Keratinocyte (primary cell): ENCODE data around the gene ADM5. TPM values are rescaled to one million over a fixed set of nuclear protein-coding genes. Genes with fewer than 3 reads are reported as not detected.

Experiments
- DNase-seq: peaks from one replicate; pipeline ENCODE4 v3.0.0-alpha.2; 2011; ENCODE audit warnings: low read depth, missing footprints, low spot score
- FAIRE-seq: peaks from 2 replicates; lab custom pipeline; 2011; peaks lifted over from hg19 to GRCh38; lab: Jason Lieb, UNC
- H2AFZ ChIP-seq: 2 replicates; pipeline ENCODE4 v1.6.0; 2012; ENCODE audit warnings: low read length, control low read depth, inconsistent platforms; ENCODE audit not compliant: control insufficient read depth
- H3K27ac ChIP-seq: 2 replicates; pipeline ENCODE4 v1.5.1; 2011; ENCODE audit warnings: low read length; ENCODE audit not compliant: control insufficient read depth, insufficient read depth
- H3K27me3 ChIP-seq: 3 replicates; pipeline ENCODE4 v1.6.0; 2011; ENCODE audit warnings: low read length; ENCODE audit not compliant: control insufficient read depth, insufficient read depth; ENCODE audit errors: extremely low read depth
- H3K36me3 ChIP-seq, 2 experiments: 2 replicates in 1 of 2; 3 replicates in 1 of 2; pipeline ENCODE4 v1.5.1; 2011; ENCODE audit warnings: low read length in 2 of 2, mild to moderate bottlenecking in 1 of 2; ENCODE audit not compliant: control insufficient read depth in 2 of 2, insufficient read depth in 2 of 2; ENCODE audit errors: extremely low read depth in 1 of 2
- H3K4me1 ChIP-seq: 3 replicates; pipeline ENCODE4 v1.5.1; 2011; ENCODE audit warnings: low read length; ENCODE audit not compliant: control insufficient read depth, insufficient read depth; ENCODE audit errors: extremely low read depth
- H3K4me2 ChIP-seq: 3 replicates; pipeline ENCODE4 v1.6.0; 2011; ENCODE audit warnings: low read depth, low read length; ENCODE audit not compliant: control insufficient read depth, insufficient read depth; ENCODE audit errors: extremely low read depth
- H3K4me3 ChIP-seq, 3 experiments: fragments of 200-600 bp in 1 of 3; sonication (generic) in 1 of 3; 2 replicates in 2 of 3; 3 replicates in 1 of 3; pipeline ENCODE4 v1.5.1; 2011 to 2016; ENCODE audit warnings: low read length in 3 of 3, mild to moderate bottlenecking in 3 of 3, control low read depth in 2 of 3, inconsistent platforms in 1 of 3, low read depth in 1 of 3, mixed read lengths in 1 of 3, mixed run types in 1 of 3, moderate library complexity in 1 of 3; ENCODE audit not compliant: control insufficient read depth in 2 of 3, insufficient read depth in 2 of 3; ENCODE audit errors: extremely low read depth in 1 of 3
- H3K79me2 ChIP-seq: 2 replicates; pipeline ENCODE4 v1.6.0; 2012; ENCODE audit warnings: low read length; ENCODE audit not compliant: control insufficient read depth, insufficient read depth
- H3K9ac ChIP-seq: 3 replicates; pipeline ENCODE4 v1.6.0; 2011; ENCODE audit warnings: low read length; ENCODE audit not compliant: control insufficient read depth, insufficient read depth; ENCODE audit errors: extremely low read depth
- H3K9me1 ChIP-seq: 3 replicates; pipeline ENCODE4 v1.6.0; 2011; ENCODE audit warnings: low read length; ENCODE audit not compliant: control insufficient read depth, insufficient read depth; ENCODE audit errors: extremely low read depth
- H3K9me3 ChIP-seq: 2 replicates; pipeline ENCODE4 v1.5.1; 2012; ENCODE audit warnings: low read depth, low read length; ENCODE audit not compliant: control insufficient read depth
- H4K20me1 ChIP-seq: 3 replicates; pipeline ENCODE4 v1.6.0; 2011; ENCODE audit warnings: low read length; ENCODE audit not compliant: control insufficient read depth, insufficient read depth; ENCODE audit errors: extremely low read depth
- CTCF ChIP-seq, 3 experiments: IDR thresholded peaks in 1 of 3; conservative IDR thresholded peaks in 1 of 3; optimal IDR thresholded peaks in 1 of 3; 2 replicates in 2 of 3; 3 replicates in 1 of 3; pipeline versions ENCODE3 to v1.5.1; 2011; ENCODE audit warnings: low read length in 3 of 3, mild to moderate bottlenecking in 3 of 3, moderate library complexity in 2 of 3, control low read depth in 1 of 3, inconsistent platforms in 1 of 3; ENCODE audit not compliant: insufficient read depth in 2 of 3; ENCODE audit errors: extremely low read depth in 1 of 3
- EZH2 ChIP-seq: IDR thresholded peaks from one replicate; pipeline ENCODE4 v1.6.1; 2012; ENCODE audit warnings: inconsistent platforms, mild to moderate bottlenecking, low read length, moderate library complexity
- dilution Hi-C: fragments of 300-500 bp; cut with MboI; formaldehyde crosslinking; loops from one replicate; pipeline ENCODE4 v1.7.0; 2020; ENCODE audit warnings: low sequenced_read_pairs; ENCODE audit not compliant: extremely low pct_ligation_motif_present
- polyA plus RNA-seq, 5 experiments: library from polyadenylated mRNA; depleted of rRNA in 3 of 5; stranded (reverse) in 3 of 5; stranded (forward) in 1 of 5; unstranded in 1 of 5; fragments of >200 nt; gene quantifications; 1 replicate in 1 of 5; 2 replicates in 3 of 5; 3 replicates in 1 of 5; pipeline versions ENCODE4 v1.2.1 to v1.2.3, GENCODE V29; 2011 to 2012; ENCODE audit warnings: missing spikeins in 2 of 5, low read depth in 1 of 5, low replicate concordance in 1 of 5

Gene ADM5
- polyA plus RNA-seq, 1 donor (not counting 4 experiments of a cell fraction or from before 2014, with no cell fraction given) = 0.73 TPM

DNA sequence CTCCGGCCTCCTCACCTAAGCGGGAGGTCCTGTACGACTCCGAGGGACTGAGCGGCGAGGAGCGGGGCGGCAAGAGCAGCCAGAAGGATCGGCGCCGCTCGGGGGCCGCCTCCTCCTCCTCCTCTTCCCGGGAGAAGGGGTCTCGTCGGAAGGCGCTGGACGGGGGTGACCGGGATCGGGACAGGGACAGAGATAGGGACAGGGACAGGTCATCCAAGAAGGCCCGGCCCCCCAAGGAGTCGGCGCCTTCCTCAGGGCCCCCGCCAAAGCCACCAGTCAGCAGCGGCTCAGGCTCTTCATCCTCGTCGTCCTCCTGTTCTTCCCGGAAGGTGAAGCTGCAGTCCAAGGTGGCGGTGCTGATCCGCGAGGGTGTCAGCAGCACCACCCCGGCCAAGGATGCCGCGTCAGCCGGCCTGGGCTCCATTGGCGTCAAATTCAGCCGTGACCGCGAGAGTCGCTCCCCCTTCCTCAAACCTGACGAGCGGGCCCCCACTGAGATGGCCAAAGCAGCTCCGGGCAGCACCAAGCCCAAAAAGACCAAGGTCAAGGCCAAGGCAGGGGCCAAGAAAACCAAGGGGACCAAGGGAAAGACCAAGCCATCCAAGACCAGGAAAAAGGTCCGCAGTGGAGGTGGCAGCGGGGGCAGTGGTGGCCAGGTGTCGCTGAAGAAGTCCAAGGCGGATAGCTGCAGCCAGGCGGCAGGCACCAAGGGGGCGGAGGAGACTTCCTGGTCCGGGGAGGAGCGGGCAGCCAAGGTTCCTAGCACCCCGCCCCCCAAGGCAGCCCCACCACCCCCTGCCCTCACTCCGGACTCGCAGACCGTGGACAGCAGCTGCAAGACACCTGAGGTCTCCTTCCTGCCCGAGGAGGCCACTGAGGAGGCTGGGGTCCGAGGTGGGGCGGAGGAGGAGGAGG lies 36.6 kb upstream of the ADM5 start:
- H3K27me3 ChIP-seq = no peaks in the 10 kb centered on the region
- H3K9me3 ChIP-seq = no peaks in the 10 kb centered on the region
- peaks cover 35% of the 10 kb centered on the region for H3K79me2 ChIP-seq
- DNase-seq (no peak), FAIRE-seq (no peak)
- dilution Hi-C loops = no loop called here
- peaks cover 42 to 44% of the 10 kb centered on the region in 2 experiments for H3K36me3 ChIP-seq
- H3K4me1 ChIP-seq = no peaks in the 10 kb centered on the region
- H3K9ac ChIP-seq = no peak overlapping the region
- no peak overlapping the region for H3K4me2 ChIP-seq
- no peak overlapping the region for H3K27ac ChIP-seq
- H3K4me3 ChIP-seq = no peak overlapping the region
- TF ChIP-seq CTCF (optimal IDR thresholded peaks at IDR 0.05 in 1 of 3, IDR thresholded peaks at IDR 0.05 in 1 of 3, conservative IDR thresholded peaks at IDR 0.05 in 1 of 3; ENCODE audit: extremely low read depth in 1 of 3, insufficient read depth in 2 of 3, low read length in 3 of 3) = no peak
- no peak for TF ChIP-seq EZH2
- no peak overlapping the region for H2AFZ ChIP-seq
- peaks cover 9% of the 10 kb centered on the region for H4K20me1 ChIP-seq
- no peaks in the 10 kb centered on the region for H3K9me1 ChIP-seq

DNA sequence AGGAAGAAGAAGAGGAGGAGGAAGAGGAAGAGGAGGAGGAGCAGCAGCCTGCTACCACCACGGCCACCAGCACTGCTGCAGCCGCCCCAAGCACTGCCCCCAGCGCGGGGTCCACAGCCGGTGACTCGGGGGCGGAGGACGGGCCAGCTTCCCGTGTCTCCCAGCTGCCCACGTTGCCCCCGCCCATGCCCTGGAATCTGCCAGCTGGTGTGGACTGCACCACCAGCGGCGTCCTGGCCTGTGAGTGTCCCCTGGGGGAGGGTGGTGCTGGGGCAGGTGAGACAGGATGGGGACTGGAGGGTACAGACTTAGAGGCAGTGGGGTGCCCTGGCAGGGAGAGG lies 36.0 kb upstream of the ADM5 start:
- FAIRE-seq = no peak
- H3K36me3 ChIP-seq = peaks cover 44 to 45% of the 10 kb centered on the region in 2 experiments
- dilution Hi-C loops = no loop called here

More for the DNA sequence above, 36.0 kb upstream of the ADM5 start:
- H3K9me3 ChIP-seq = no peaks in the 10 kb centered on the region
- no peaks in the 10 kb centered on the region for H3K27me3 ChIP-seq
- no peak for TF ChIP-seq CTCF (optimal IDR thresholded peaks at IDR 0.05 in 1 of 3, IDR thresholded peaks at IDR 0.05 in 1 of 3, conservative IDR thresholded peaks at IDR 0.05 in 1 of 3; ENCODE audit: extremely low read depth in 1 of 3, insufficient read depth in 2 of 3, low read length in 3 of 3)
- TF ChIP-seq EZH2 = no peak
- no peak overlapping the region for H2AFZ ChIP-seq
- H3K79me2 ChIP-seq = peaks cover 32% of the 10 kb centered on the region
- no peak overlapping the region for H3K9ac ChIP-seq
- no peaks in the 10 kb centered on the region for H3K4me1 ChIP-seq
- H3K27ac ChIP-seq = no peak overlapping the region
- no peak overlapping the region for H3K4me2 ChIP-seq
- H3K4me3 ChIP-seq = no peak overlapping the region
- no peaks in the 10 kb centered on the region for H3K9me1 ChIP-seq
- no peak for DNase-seq
- H4K20me1 ChIP-seq = peaks cover 9% of the 10 kb centered on the region
